HepG2 (cell line): ENCODE data around the gene AKT2. TPM values are rescaled to one million over a fixed set of nuclear protein-coding genes. Genes with fewer than 3 reads are reported as not detected.

Source experiments
- CREBL2 ChIP-seq: sonication (generic); formaldehyde crosslinking; IDR thresholded peaks from 2 replicates; pipeline ENCODE4 v1.8.1; 2023; ENCODE audit warnings: missing genetic modification reagents, mild to moderate bottlenecking, borderline replicate concordance
- JUNB ChIP-seq: sonication (generic); formaldehyde crosslinking; IDR thresholded peaks from 2 replicates; pipeline ENCODE4 v1.8.0; 2022; ENCODE audit warnings: missing genetic modification reagents, mild to moderate bottlenecking, borderline replicate concordance
- MIER3 ChIP-seq: IDR thresholded peaks from 2 replicates; pipeline ENCODE4 v1.6.1; 2016; ENCODE audit warnings: missing compliant biosample characterization, borderline replicate concordance
- MYPOP ChIP-seq: sonication (generic); formaldehyde crosslinking; IDR thresholded peaks from 2 replicates; pipeline ENCODE4 v1.8.1; 2023; ENCODE audit warnings: mild to moderate bottlenecking, moderate library complexity, missing genetic modification reagents
- PRDM10 ChIP-seq: sonication (generic); formaldehyde crosslinking; IDR thresholded peaks from 2 replicates; pipeline ENCODE4 v1.4.0; 2020; ENCODE audit warnings: low read depth, missing genetic modification reagents
- SOX6 ChIP-seq, 2 experiments: fragments of 450-650 bp in 1 of 2; sonication (generic) in 1 of 2; formaldehyde crosslinking in 1 of 2; IDR thresholded peaks; 2 replicates each; pipeline versions ENCODE4 v1.4.0 to v1.6.1; 2017 to 2020; ENCODE audit warnings: antibody characterized with exemption in 1 of 2, mild to moderate bottlenecking in 1 of 2, missing genetic modification reagents in 1 of 2
- SYNCRIP ChIP-seq: fragments of 200-400 bp; formaldehyde crosslinking; IDR thresholded peaks from 2 replicates; pipeline ENCODE4 v1.6.1; 2018; ENCODE audit warnings: mild to moderate bottlenecking, low read depth, low read length; ENCODE audit not compliant: insufficient read depth
- ZMAT3 ChIP-seq: sonication (generic); formaldehyde crosslinking; conservative IDR thresholded peaks from 2 replicates; pipeline ENCODE4 v1.7.0; 2021; ENCODE audit warnings: missing genetic modification reagents
- ZMYM3 ChIP-seq: sonication (generic); formaldehyde crosslinking; IDR thresholded peaks from 2 replicates; pipeline ENCODE4 v1.5.1; 2020; ENCODE audit warnings: mild to moderate bottlenecking, missing genetic modification reagents
- ZNF274 ChIP-seq: sonication (generic); formaldehyde crosslinking; IDR thresholded peaks from 2 replicates; pipeline ENCODE4 v1.5.1; 2020; ENCODE audit warnings: mild to moderate bottlenecking, missing genetic modification reagents
- ZNF432 ChIP-seq: sonication (generic); formaldehyde crosslinking; IDR thresholded peaks from 2 replicates; pipeline ENCODE4 v1.5.0; 2020; ENCODE audit warnings: missing genetic modification reagents, mild to moderate bottlenecking, borderline replicate concordance
- ZNF605 ChIP-seq: sonication (generic); formaldehyde crosslinking; IDR thresholded peaks from 2 replicates; pipeline ENCODE4 v1.8.0; 2022; ENCODE audit warnings: mild to moderate bottlenecking, missing genetic modification reagents
- polyA plus RNA-seq, 8 experiments: library from polyadenylated mRNA; depleted of rRNA in 3 of 8; stranded (reverse) in 7 of 8; unstranded in 1 of 8; fragments of >200 nt; fragmentation: Illumina TruSeq in 4 of 8; extraction: Trizol in 4 of 8; gene quantifications; 2 replicates each; pipeline versions ENCODE4 v1.2.1 to v1.2.3, GENCODE V29; 2011 to 2016; ENCODE audit warnings: low read depth in 4 of 8, missing spikeins in 1 of 8, mixed read lengths in 1 of 8; ENCODE audit not compliant: insufficient read depth in 1 of 8
- total RNA-seq, 5 experiments: library from RNA; depleted of rRNA; stranded (reverse); fragments of >200 nt; fragmentation: Illumina TruSeq; extraction: Trizol; gene quantifications; 2 replicates each; pipeline ENCODE4 v1.2.3, GENCODE V29; 2016; ENCODE audit warnings: low read depth in 1 of 5

Gene AKT2
- total and polyA plus RNA-seq, 2 of the 13 experiments (the other 11 are each of a cell fraction or from before 2014, with no cell fraction given) = 82.1 to 173 TPM

- TF ChIP-seq PRDM10 (0 out of 2 replicates have a peak, but pooled peaks have one; percentile 39), ZMYM3 (CRISPR knock-in tag) (peak; percentile 82), SOX6 (IDR thresholded peaks at IDR 0.05) (no peak), SOX6 (CRISPR knock-in tag; IDR thresholded peaks at IDR 0.05) (0 out of 2 replicates have a peak, but pooled peaks have one; percentile 16), ZMAT3 (CRISPR knock-in tag) (no peak), MYPOP (CRISPR knock-in tag) (no peak), JUNB (CRISPR knock-in tag) (no peak), CREBL2 (CRISPR knock-in tag) (no peak), ZNF274 (0 out of 2 replicates have a peak, but pooled peaks have one; percentile 28), SYNCRIP (no peak), MIER3 (no peak), ZNF605 (CRISPR knock-in tag) (no peak), ZNF432 (CRISPR knock-in tag) (no peak)
Observed at GRCh38 chr19:40255619-40256166, 29.5 kb downstream of the AKT2 start (continued).
